NK-92 (cell line): ENCODE results near the gene BTBD9.
"Not testable (repeated sequence)": the region's sequence is repeated elsewhere in the genome, so short reads cannot be mapped to it uniquely, and the experiment has no call there.

Experiments
- DNase-seq: peaks from one replicate; lab custom pipeline; 2025; ENCODE audit not compliant: unreplicated experiment; lab: John Stamatoyannopoulos, UW

The BTBD9 gene

GRCh38 chr6:38349795-38350194, 289.9 kb downstream of the BTBD9 start:
- no peak for DNase-seq

- no peak for DNase-seq
These were observed 290.5 kb downstream of the BTBD9 start for GRCh38 chr6:38349221-38349620.

GRCh38 chr6:38348371-38348770, 291.4 kb downstream of the BTBD9 start:
- no peak for DNase-seq

- DNase-seq, result not testable (repeated sequence)
These were observed 291.9 kb downstream of the BTBD9 start for GRCh38 chr6:38347829-38348228.

- DNase-seq, result no peak
These were observed 293.2 kb downstream of the BTBD9 start for GRCh38 chr6:38346291-38347079.

GRCh38 chr6:38345586-38345985, 294.1 kb downstream of the BTBD9 start:
- DNase-seq, result no peak

- no peak for DNase-seq
These were observed 298.2 kb downstream of the BTBD9 start for GRCh38 chr6:38341496-38341895.

GRCh38 chr6:38339914-38340313, 299.8 kb downstream of the BTBD9 start:
- no peak for DNase-seq

- no peak for DNase-seq
These were observed 301.8 kb downstream of the BTBD9 start for GRCh38 chr6:38337819-38338465.

- no peak for DNase-seq
These were observed 302.8 kb downstream of the BTBD9 start for GRCh38 chr6:38336922-38337321.

GRCh38 chr6:38326837-38327236, 312.9 kb downstream of the BTBD9 start:
- DNase-seq, result no peak

GRCh38 chr6:38323216-38323615, 316.5 kb downstream of the BTBD9 start:
- DNase-seq, result no peak

GRCh38 chr6:38322138-38322537, 317.6 kb downstream of the BTBD9 start:
- DNase-seq, result no peak

GRCh38 chr6:38320843-38321242, 318.9 kb downstream of the BTBD9 start:
- DNase-seq, result no peak

- no peak for DNase-seq
These were observed 319.4 kb downstream of the BTBD9 start for GRCh38 chr6:38320358-38320757.

- DNase-seq, result no peak
These were observed 320.2 kb downstream of the BTBD9 start for GRCh38 chr6:38319256-38320212.

GRCh38 chr6:38316099-38316868, 323.4 kb downstream of the BTBD9 start:
- no peak for DNase-seq

- DNase-seq, result no peak
These were observed 328.5 kb downstream of the BTBD9 start for GRCh38 chr6:38311201-38311600.

- no peak for DNase-seq
These were observed 329.7 kb downstream of the BTBD9 start for GRCh38 chr6:38310061-38310460.

GRCh38 chr6:38307740-38308139, 332.0 kb downstream of the BTBD9 start:
- no peak for DNase-seq

- DNase-seq, result no peak
These were observed 332.8 kb downstream of the BTBD9 start for GRCh38 chr6:38306931-38307330.
